ENCODE measurements around the gene ARSA.

DNA sequence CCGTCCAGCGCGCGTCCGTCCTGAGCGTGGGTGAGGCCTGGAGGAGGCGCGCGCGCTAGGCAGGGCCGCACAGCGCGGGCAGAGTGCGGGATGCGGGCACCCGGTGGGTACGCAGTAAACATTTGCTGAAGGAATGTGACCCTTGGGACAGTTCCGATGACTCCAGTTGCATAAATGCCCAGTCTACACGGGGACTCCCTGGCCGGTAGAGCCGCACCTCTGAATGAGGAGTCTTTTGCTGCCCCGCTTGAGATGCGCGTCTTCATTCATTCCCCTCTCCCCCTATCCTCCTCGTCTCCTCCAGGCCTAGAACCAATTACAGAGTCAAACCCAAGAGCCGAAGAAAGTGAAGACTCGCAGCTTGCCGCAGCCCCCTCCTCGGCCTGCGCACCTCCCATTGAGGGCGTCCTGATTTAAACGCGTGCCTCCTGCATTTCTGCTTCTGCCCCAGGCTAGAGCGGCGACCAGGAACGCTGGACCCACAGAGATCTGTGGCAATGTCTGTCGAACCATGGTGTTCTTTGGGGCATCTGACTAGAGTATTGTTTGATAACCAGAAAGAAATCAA lies 44.6 kb downstream of the ARSA start:
- TF ChIP-seq, protein P1, sequence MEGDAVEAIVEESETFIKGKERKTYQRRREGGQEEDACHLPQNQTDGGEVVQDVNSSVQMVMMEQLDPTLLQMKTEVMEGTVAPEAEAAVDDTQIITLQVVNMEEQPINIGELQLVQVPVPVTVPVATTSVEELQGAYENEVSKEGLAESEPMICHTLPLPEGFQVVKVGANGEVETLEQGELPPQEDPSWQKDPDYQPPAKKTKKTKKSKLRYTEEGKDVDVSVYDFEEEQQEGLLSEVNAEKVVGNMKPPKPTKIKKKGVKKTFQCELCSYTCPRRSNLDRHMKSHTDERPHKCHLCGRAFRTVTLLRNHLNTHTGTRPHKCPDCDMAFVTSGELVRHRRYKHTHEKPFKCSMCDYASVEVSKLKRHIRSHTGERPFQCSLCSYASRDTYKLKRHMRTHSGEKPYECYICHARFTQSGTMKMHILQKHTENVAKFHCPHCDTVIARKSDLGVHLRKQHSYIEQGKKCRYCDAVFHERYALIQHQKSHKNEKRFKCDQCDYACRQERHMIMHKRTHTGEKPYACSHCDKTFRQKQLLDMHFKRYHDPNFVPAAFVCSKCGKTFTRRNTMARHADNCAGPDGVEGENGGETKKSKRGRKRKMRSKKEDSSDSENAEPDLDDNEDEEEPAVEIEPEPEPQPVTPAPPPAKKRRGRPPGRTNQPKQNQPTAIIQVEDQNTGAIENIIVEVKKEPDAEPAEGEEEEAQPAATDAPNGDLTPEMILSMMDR (IDR thresholded peaks at IDR 0.05), result no peak
- TF ChIP-seq ZFX (IDR thresholded peaks at IDR 0.05; ENCODE audit: borderline replicate concordance), result no peak
